Non-pigmented ciliary epithelial cell (primary cell): ENCODE data around the gene STOX1.
"Not testable (repeated sequence)": the region's sequence is repeated elsewhere in the genome, so short reads cannot be mapped to it uniquely, and the experiment has no call there.

Source experiments
- DNase-seq: peaks from one replicate; pipeline ENCODE4 v3.0.0-alpha.2; 2010; ENCODE audit warnings: low read depth

The STOX1 gene, protein sequence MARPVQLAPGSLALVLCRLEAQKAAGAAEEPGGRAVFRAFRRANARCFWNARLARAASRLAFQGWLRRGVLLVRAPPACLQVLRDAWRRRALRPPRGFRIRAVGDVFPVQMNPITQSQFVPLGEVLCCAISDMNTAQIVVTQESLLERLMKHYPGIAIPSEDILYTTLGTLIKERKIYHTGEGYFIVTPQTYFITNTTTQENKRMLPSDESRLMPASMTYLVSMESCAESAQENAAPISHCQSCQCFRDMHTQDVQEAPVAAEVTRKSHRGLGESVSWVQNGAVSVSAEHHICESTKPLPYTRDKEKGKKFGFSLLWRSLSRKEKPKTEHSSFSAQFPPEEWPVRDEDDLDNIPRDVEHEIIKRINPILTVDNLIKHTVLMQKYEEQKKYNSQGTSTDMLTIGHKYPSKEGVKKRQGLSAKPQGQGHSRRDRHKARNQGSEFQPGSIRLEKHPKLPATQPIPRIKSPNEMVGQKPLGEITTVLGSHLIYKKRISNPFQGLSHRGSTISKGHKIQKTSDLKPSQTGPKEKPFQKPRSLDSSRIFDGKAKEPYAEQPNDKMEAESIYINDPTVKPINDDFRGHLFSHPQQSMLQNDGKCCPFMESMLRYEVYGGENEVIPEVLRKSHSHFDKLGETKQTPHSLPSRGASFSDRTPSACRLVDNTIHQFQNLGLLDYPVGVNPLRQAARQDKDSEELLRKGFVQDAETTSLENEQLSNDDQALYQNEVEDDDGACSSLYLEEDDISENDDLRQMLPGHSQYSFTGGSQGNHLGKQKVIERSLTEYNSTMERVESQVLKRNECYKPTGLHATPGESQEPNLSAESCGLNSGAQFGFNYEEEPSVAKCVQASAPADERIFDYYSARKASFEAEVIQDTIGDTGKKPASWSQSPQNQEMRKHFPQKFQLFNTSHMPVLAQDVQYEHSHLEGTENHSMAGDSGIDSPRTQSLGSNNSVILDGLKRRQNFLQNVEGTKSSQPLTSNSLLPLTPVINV

DNA sequence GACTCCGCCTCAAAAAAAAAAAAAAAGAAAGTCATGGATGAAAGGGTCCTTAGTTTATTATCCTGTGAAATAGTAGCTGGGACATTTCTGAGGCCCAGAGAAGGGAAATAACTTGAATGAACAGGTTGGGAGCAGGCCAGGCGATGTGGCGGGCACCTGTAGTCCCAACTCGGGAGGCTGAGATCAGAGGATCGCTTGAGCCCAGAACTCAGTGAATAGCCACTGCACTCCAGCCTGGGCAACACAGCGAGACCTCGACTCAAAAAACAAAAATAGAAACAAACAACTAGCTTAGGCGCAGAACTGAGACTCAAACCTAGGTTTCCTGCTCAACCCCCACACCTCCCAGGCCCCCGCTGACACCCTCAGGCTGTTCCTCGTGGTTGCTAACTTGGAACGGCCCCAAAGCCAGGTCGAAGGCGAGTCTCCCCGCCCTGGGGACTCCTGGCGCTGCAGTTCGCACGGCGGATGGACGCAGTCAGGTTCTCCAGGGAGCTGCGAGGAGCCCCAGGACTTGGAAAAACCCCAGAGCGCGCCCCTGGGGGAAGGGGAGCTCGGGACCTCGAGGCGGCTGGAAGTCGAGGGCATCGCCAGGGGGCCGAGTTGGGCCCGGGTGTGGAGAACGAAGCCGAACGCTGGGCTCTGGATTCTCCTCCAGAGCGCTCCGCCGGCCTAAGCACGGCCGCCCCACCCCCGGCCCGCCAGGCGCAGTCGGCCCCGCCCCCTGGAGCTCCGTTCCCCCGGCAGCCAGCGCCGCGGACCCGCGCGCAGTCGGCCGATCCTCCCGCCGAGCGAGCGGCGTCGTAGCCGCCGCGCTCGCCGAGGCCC is at the start of gene STOX1:
Gene STOX1, plus strand, starts transcription at position 768 of the 828 bp plus-strand sequence. CDS start 93 bp downstream, outside the sequence.
- DNase-seq = no peak

DNA sequence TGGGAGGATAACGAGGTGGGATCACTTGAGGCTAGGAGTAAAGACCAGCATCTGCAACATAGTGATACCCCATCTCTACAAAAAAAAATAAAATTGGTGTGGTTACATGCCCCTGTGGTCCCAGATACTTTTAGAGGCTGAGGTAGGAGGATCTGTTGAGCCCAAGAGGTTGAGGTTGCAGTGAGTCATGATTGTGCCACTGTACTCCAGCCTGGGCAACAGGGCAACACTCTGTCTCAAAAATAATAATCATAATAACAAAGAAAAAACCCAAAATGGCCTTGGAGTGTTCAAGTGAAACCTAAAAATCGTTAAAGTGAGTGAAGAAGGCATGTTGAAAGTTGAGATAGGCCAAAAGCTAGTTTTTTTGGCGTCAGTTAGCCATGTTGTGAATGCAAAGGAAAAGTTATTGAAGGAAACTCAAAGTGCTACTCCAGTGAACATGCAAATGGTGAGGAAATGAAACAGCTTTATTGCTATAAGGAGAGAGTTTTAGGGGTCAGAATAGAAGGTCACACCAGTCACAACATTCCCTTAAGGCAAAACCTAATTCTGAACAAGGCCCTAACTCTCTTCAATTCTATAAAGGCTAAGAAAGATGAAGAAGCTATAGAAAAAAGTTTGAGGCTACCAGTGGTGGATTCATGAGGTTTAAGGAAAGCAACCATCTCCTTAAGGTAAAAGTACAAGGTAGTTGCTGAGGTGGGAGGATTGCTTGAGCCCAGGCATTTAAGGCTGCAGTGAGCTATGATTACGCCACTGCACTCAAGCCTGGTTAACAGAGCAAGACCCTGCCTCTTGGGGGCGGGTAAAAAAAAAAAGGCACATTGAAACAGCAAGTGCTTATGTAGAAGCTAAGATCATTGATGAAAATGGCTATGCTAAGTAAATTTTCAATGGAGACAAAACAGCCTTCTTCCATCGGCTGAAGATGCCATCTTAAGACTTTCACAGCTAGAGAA is 45.4 kb upstream of the STOX1 start:
- no peak for DNase-seq

- DNase-seq = no peak
Observed at GRCh38 chr10:68784476-68784875, 42.9 kb upstream of the STOX1 start.

- DNase-seq = no peak
Observed at GRCh38 chr10:68787813-68788212, 39.5 kb upstream of the STOX1 start.

DNA sequence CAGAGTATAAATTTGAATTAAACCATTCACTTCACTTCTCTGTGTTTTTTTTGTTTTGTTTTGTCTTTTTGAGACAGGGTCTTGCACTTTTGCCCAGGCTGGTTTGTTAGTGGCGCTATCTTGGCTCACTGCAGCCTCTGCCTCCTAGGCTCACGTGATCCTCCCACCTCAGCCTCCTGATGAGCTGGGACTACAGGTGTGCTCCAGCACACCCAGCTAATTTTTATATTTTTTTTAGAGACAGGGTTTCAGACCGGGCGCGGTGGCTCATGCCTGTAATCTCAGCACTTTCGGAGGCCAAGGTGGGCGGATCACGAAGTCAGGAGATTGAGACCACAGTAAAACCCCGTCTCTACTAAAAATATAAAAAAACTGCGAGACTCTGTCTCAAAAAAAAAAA is 36.9 kb upstream of the STOX1 start:
- DNase-seq = no peak

DNA sequence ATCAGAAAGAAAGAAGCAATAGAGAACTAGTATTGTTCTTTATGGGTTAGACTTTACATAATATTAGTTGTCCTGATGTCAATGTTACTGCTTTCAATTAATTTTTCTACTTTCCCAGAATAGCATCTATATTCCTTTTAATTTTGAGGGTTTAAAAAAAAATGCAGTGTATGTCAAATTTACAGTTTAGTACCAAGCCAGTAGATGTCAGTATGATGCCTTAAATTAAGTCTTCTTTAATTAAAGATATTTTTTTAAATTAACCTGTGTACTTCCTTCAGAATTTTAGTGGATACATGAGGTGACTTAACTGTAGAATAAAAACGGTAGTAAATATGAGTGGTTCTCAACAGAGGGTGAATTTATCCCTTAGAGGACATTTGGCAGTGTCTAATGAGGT is 35.2 kb upstream of the STOX1 start:
- DNase-seq = no peak

- no peak for DNase-seq
Observed at GRCh38 chr10:68795886-68796532, 31.3 kb upstream of the STOX1 start.

DNA sequence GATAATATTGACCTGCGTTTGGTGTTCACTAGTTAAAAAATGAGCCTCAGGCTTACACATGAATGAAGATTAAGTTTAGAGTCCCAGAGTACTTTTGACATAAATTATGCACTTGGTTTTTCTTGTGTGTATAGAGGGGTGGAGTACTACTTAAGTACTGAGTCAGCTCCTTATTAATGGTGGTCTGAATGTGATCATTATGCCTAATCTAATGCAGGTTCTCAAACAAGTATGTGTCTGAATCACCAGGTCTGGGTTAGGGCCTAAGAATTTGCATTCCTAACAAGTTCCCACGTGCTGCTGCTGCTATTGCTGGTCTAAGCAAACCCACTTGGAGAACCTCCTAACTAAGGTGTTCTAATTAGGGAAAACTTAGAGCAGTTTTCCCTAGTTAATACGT is 30.7 kb upstream of the STOX1 start:
- DNase-seq = no peak

DNA sequence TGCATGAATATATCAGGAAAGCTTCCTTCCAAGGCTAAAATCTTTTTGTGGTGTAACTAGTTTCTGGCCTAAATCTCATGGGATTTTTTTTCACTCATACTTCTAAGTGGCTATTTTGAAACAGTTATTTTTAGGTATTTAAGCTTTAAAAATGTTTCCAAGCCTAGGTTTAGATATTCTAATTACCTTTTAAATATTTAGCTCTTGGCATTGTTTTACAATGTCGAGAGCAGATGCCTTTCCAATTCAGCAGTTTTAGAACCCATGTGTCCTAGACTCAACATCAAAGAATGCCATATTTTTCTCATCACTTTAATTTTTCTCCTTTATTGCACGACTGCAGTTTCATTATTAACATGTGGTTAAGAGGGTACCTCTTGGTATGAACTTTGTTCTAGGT is 27.1 kb upstream of the STOX1 start:
- no peak for DNase-seq

- no peak for DNase-seq
Observed at GRCh38 chr10:68804692-68805091, 22.6 kb upstream of the STOX1 start.

GRCh38 chr10:68810830-68811229 is 16.5 kb upstream of the STOX1 start:
- DNase-seq = not testable (repeated sequence)

GRCh38 chr10:68811314-68812009 is 15.9 kb upstream of the STOX1 start:
- DNase-seq = no peak

- no peak for DNase-seq
Observed at GRCh38 chr10:68812420-68812819, 14.9 kb upstream of the STOX1 start.

DNA sequence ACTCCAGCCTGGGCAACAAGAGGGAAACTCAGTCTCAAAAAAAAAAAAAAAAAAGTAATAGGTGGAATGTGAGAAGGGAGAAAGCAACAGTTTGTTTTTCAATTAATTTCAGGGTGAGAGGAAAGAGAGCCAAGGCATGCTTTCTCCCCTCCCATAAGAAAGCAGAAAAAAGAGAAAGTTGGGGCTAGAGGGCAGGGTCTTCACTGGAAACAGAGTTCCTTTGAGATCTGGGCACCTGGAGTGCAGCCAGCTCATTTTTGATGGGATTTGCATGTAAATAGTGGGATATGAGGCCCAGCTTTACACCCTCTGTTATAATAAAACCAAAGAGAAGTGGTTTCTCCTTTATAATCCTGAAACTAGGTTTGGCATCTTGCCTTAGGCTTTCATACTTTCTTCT is 13.8 kb upstream of the STOX1 start:
- no peak for DNase-seq

- DNase-seq = no peak
Observed at GRCh38 chr10:68816796-68817412, 10.4 kb upstream of the STOX1 start.

DNA sequence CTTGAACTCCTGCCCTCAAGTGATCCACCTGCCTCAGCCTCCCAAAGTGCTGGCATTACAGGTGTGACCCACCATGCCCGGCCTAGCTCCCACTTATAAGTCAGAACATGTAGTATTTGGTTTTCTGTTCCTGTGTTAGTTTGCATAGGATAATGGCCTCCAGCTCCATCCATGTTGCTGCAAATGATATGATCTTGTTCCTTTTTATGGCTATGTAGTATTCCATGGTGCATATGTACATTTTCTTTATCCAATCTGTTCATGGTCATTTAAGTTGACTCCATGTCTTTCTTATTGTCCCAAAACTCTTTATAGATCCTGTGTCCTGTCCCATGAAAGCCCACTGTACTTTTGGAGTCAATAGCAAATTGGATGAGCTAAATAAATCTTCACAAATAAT is 7.0 kb upstream of the STOX1 start:
- DNase-seq = not testable (repeated sequence)

DNA sequence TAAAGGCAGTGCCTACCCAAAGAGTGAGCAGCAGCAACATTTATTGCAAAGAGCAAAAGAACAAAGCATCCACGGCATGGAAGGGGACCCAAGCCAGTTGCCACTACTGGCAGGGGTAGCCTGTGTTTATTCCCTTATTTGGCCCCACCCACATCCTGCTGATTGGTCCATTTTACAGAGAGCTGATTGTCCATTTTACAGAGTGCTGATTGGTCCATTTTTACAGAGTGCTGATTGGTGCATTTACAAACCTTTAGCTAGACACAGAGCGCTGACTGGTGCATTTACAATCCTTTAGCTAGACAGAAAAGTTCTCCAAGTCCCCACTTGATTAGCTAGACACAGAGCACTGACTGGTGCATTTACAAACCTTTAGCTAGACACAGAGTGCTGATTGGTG is 4.7 kb upstream of the STOX1 start:
- not testable (repeated sequence) for DNase-seq

- not testable (repeated sequence) for DNase-seq
Observed at GRCh38 chr10:68827592-68827959, 245 bp downstream of the STOX1 start.

GRCh38 chr10:68828083-68828601 is 811 bp downstream of the STOX1 start:
- not testable (repeated sequence) for DNase-seq
